ENCODE measurements around the gene DSCAML1.

Gene DSCAML1

DNA sequence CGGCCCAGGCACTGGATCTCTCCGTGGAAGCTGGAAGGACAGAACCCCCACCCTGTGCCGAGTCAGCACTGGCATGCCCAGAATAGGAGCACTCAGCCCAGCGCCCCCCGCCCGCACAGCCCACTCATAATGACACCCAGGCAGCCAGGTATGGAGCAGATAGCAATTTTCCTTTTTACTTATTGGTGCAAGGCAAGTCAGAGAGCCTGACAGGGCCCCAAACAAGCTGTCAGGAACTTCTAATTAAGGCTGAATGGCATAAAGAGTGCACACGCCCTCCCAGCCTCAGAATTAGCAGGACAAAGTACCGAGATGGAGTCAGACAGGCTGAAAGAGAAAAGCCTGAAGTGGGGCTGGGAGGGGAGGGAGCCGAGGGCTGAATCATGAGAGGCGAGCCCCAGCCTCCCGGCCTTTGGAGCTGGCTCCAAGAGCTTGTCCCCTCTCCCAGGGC lies 76.9 kb downstream of the DSCAML1 start:
- no peak for ATAC-seq
- TF ChIP-seq ZFP30 (CRISPR knock-in tag; IDR thresholded peaks at IDR 0.05): no peak
- TF ChIP-seq TOX (CRISPR knock-in tag; IDR thresholded peaks at IDR 0.05; ENCODE audit: borderline replicate concordance): no peak
- no peak for TF ChIP-seq PPARA (CRISPR knock-in tag; IDR thresholded peaks at IDR 0.05; ENCODE audit: borderline replicate concordance)
- no peak for TF ChIP-seq RARB (CRISPR knock-in tag; IDR thresholded peaks at IDR 0.05)
- no peak for TF ChIP-seq CSDC2 (CRISPR knock-in tag; IDR thresholded peaks at IDR 0.05)
- TF ChIP-seq ISL1 (CRISPR knock-in tag; IDR thresholded peaks at IDR 0.05): no peak
- no peak for TF ChIP-seq OSR1 (CRISPR knock-in tag; IDR thresholded peaks at IDR 0.05)
- TF ChIP-seq BACH2 (CRISPR knock-in tag; IDR thresholded peaks at IDR 0.05; ENCODE audit: borderline replicate concordance): no peak
- TF ChIP-seq, protein P1, sequence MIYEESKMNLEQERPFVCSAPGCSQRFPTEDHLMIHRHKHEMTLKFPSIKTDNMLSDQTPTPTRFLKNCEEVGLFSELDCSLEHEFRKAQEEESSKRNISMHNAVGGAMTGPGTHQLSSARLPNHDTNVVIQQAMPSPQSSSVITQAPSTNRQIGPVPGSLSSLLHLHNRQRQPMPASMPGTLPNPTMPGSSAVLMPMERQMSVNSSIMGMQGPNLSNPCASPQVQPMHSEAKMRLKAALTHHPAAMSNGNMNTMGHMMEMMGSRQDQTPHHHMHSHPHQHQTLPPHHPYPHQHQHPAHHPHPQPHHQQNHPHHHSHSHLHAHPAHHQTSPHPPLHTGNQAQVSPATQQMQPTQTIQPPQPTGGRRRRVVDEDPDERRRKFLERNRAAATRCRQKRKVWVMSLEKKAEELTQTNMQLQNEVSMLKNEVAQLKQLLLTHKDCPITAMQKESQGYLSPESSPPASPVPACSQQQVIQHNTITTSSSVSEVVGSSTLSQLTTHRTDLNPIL (CRISPR knock-in tag; IDR thresholded peaks at IDR 0.05; ENCODE audit: low read depth): no peak

GRCh38 chr11:117719480-117719879 lies 77.5 kb downstream of the DSCAML1 start:
- no peak for ATAC-seq
- TF ChIP-seq OSR1 (CRISPR knock-in tag; IDR thresholded peaks at IDR 0.05): no peak
- TF ChIP-seq ESRRG (CRISPR knock-in tag; IDR thresholded peaks at IDR 0.05): no peak
- TF ChIP-seq, protein P2, sequence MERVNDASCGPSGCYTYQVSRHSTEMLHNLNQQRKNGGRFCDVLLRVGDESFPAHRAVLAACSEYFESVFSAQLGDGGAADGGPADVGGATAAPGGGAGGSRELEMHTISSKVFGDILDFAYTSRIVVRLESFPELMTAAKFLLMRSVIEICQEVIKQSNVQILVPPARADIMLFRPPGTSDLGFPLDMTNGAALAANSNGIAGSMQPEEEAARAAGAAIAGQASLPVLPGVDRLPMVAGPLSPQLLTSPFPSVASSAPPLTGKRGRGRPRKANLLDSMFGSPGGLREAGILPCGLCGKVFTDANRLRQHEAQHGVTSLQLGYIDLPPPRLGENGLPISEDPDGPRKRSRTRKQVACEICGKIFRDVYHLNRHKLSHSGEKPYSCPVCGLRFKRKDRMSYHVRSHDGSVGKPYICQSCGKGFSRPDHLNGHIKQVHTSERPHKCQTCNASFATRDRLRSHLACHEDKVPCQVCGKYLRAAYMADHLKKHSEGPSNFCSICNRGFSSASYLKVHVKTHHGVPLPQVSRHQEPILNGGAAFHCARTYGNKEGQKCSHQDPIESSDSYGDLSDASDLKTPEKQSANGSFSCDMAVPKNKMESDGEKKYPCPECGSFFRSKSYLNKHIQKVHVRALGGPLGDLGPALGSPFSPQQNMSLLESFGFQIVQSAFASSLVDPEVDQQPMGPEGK (CRISPR knock-in tag; IDR thresholded peaks at IDR 0.05; ENCODE audit: borderline replicate concordance): no peak

DNA sequence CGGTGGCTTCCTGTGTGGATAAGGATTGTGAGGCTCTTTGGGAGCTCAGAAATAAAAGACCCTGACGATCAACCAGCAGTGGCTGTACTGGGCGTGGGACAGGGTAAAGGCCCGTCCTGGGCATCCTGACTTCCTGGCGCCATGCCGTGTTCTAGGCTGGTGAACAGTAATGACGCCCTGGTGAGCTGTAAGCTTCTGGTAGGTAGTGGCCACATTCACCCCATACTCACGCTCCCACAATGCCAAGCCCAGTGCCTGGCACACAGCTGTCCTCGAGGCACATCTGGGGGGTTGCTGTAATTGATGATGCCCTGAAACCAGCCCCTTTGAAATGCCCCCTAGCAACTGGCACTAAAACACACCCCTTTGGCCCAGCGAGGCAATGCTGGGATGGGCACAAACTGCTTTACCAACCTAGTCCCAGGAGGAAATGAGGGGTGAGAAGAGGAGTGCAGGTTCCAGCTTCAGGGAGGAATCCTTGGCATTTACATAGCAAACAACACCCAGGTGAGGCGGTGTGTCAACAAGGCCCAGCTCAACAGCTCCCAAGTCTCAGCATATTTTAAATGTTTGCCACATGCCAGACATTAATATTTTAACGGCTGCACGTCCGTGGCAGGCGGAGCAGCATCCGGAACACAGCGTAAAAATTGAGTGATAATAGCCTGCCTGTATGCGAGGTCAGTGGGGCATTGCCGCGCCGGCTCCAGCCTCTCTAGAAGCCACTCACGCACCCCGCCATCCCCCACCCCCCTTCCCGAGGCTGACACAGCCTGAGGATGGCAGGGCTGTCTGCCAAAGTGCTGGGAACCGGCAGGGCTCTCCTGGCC lies 79.3 kb downstream of the DSCAML1 start:
- no peak; the same call in 2 of the 3 replicates for ATAC-seq
- TF ChIP-seq CSDC2 (CRISPR knock-in tag; IDR thresholded peaks at IDR 0.05) (no peak), ISL1 (CRISPR knock-in tag; IDR thresholded peaks at IDR 0.05) (no peak), PPARA (CRISPR knock-in tag; IDR thresholded peaks at IDR 0.05; ENCODE audit: borderline replicate concordance) (no peak), TCF4 (CRISPR knock-in tag; IDR thresholded peaks at IDR 0.05; ENCODE audit: borderline replicate concordance) (no peak), OSR1 (CRISPR knock-in tag; IDR thresholded peaks at IDR 0.05) (no peak), GLIS3 (CRISPR knock-in tag; IDR thresholded peaks at IDR 0.05) (no peak), ZNF70 (CRISPR knock-in tag; IDR thresholded peaks at IDR 0.05) (no peak), POU6F1 (CRISPR knock-in tag; IDR thresholded peaks at IDR 0.05; ENCODE audit: borderline replicate concordance, low read depth) (no peak), ARNTL (CRISPR knock-in tag; IDR thresholded peaks at IDR 0.05; ENCODE audit: borderline replicate concordance, low read depth) (no peak), TOX (CRISPR knock-in tag; IDR thresholded peaks at IDR 0.05; ENCODE audit: borderline replicate concordance) (no peak), SNAI2 (CRISPR knock-in tag; IDR thresholded peaks at IDR 0.05) (no peak), ZFP3 (CRISPR knock-in tag; IDR thresholded peaks at IDR 0.05) (no peak)
- TF ChIP-seq, protein P1 (CRISPR knock-in tag; IDR thresholded peaks at IDR 0.05; ENCODE audit: low read depth): no peak

GRCh38 chr11:117716521-117717440 lies 80.2 kb downstream of the DSCAML1 start:
- ATAC-seq: no peak
- TF ChIP-seq ZNF8 (CRISPR knock-in tag; IDR thresholded peaks at IDR 0.05) (no peak), ZFP30 (CRISPR knock-in tag; IDR thresholded peaks at IDR 0.05) (no peak), POU6F1 (CRISPR knock-in tag; IDR thresholded peaks at IDR 0.05; ENCODE audit: borderline replicate concordance, low read depth) (no peak), ZNF70 (CRISPR knock-in tag; IDR thresholded peaks at IDR 0.05) (no peak), BACH2 (CRISPR knock-in tag; IDR thresholded peaks at IDR 0.05; ENCODE audit: borderline replicate concordance) (no peak), OSR1 (CRISPR knock-in tag; IDR thresholded peaks at IDR 0.05) (no peak), PPARA (CRISPR knock-in tag; IDR thresholded peaks at IDR 0.05; ENCODE audit: borderline replicate concordance) (no peak), GLIS3 (CRISPR knock-in tag; IDR thresholded peaks at IDR 0.05) (no peak), TCF4 (CRISPR knock-in tag; IDR thresholded peaks at IDR 0.05; ENCODE audit: borderline replicate concordance) (no peak), ZNF565 (CRISPR knock-in tag; conservative IDR thresholded peaks at IDR 0.05; ENCODE audit: low read depth) (no peak)
- TF ChIP-seq, protein P2 (CRISPR knock-in tag; IDR thresholded peaks at IDR 0.05; ENCODE audit: borderline replicate concordance): no peak

All from SK-N-SH treated with all-trans-retinoic acid at 6 μM for 48 hours (cell line).